KMS-11 (cell line): Measurements from ENCODE around the gene LCN9.

Experiments
- H2AFZ ChIP-seq: fragments of 200-600 bp; sonication (generic); 2 replicates; pipeline ENCODE4 v1.6.1; 2016; ENCODE audit warnings: antibody characterized with exemption, mixed run types, low read depth
- H3K27ac ChIP-seq: fragments of 200-600 bp; sonication (generic); 2 replicates; pipeline ENCODE4 v1.6.1; 2016; ENCODE audit warnings: mild to moderate bottlenecking, mixed run types
- H3K27me3 ChIP-seq: fragments of 200-600 bp; sonication (generic); 2 replicates; pipeline ENCODE4 v1.6.1; 2017; ENCODE audit warnings: mild to moderate bottlenecking, low read depth, mixed run types, moderate library complexity; ENCODE audit not compliant: insufficient read depth
- H3K36me3 ChIP-seq: fragments of 200-600 bp; sonication (generic); 2 replicates; pipeline ENCODE4 v1.6.1; 2017; ENCODE audit warnings: mild to moderate bottlenecking, mixed run types; ENCODE audit not compliant: insufficient read depth
- H3K4me1 ChIP-seq: fragments of 200-600 bp; sonication (generic); 2 replicates; pipeline ENCODE4 v1.6.1; 2016; ENCODE audit warnings: mild to moderate bottlenecking, low read depth, mixed run types; ENCODE audit not compliant: poor library complexity, severe bottlenecking
- H3K4me2 ChIP-seq: fragments of 200-600 bp; sonication (generic); 2 replicates; pipeline ENCODE4 v1.7.0; 2016; ENCODE audit warnings: mild to moderate bottlenecking, mixed run types
- H3K4me3 ChIP-seq: fragments of 200-600 bp; sonication (generic); IDR thresholded peaks from 2 replicates; pipeline ENCODE4 v1.6.1; 2017; ENCODE audit warnings: low read depth, low read length, mixed read lengths; ENCODE audit not compliant: insufficient read depth
- H3K79me2 ChIP-seq: fragments of 200-600 bp; sonication (generic); 2 replicates; pipeline ENCODE4 v1.6.1; 2016; ENCODE audit warnings: low read depth, mixed run types; ENCODE audit not compliant: insufficient read depth
- H3K9ac ChIP-seq: fragments of 200-600 bp; sonication (generic); 2 replicates; pipeline ENCODE4 v1.6.1; 2016; ENCODE audit warnings: mild to moderate bottlenecking, mixed run types
- H4K20me1 ChIP-seq: fragments of 200-600 bp; sonication (generic); 2 replicates; pipeline ENCODE4 v1.6.1; 2016; ENCODE audit warnings: mild to moderate bottlenecking, mixed run types; ENCODE audit not compliant: insufficient read depth
- CTCF ChIP-seq: fragments of 200-600 bp; sonication (generic); conservative IDR thresholded peaks from 2 replicates; pipeline ENCODE4 v1.6.1; 2017; ENCODE audit warnings: low read depth, mild to moderate bottlenecking, antibody characterized with exemption, low read length, moderate library complexity, mixed read lengths

Gene LCN9

GRCh38 chr9:135659252-135659651 lies 3.9 kb upstream of the LCN9 start:
- Histone ChIP-seq H3K27ac (no peak overlapping the region), H3K79me2 (no peaks in the 10 kb centered on the region), H3K4me1 (no peaks in the 10 kb centered on the region), H3K27me3 (peaks cover 77% of the 10 kb centered on the region), H4K20me1 (no peaks in the 10 kb centered on the region), H3K4me3 (no peak overlapping the region), H3K4me2 (no peak overlapping the region), H2AFZ (no peak overlapping the region), H3K36me3 (no peaks in the 10 kb centered on the region), H3K9ac (no peak overlapping the region)
- no peak for TF ChIP-seq CTCF

- Histone ChIP-seq H2AFZ (no peak overlapping the region), H3K4me2 (no peak overlapping the region), H3K9ac (no peak overlapping the region), H3K4me3 (no peak overlapping the region), H3K79me2 (no peaks in the 10 kb centered on the region), H3K4me1 (no peaks in the 10 kb centered on the region), H3K27ac (no peak overlapping the region), H3K27me3 (peaks cover 73% of the 10 kb centered on the region), H3K36me3 (no peaks in the 10 kb centered on the region), H4K20me1 (no peaks in the 10 kb centered on the region)
- no peak for TF ChIP-seq CTCF
Measured at GRCh38 chr9:135660407-135660806, 2.7 kb upstream of the LCN9 start.

GRCh38 chr9:135661816-135662560 lies 1.1 kb upstream of the LCN9 start:
- H3K36me3 ChIP-seq, result no peaks in the 10 kb centered on the region
- H2AFZ ChIP-seq, result no peak overlapping the region
- H4K20me1 ChIP-seq, result no peaks in the 10 kb centered on the region
- H3K79me2 ChIP-seq, result no peaks in the 10 kb centered on the region
- H3K9ac ChIP-seq, result no peak overlapping the region
- H3K27ac ChIP-seq, result no peak overlapping the region
- H3K27me3 ChIP-seq, result peaks cover 78% of the 10 kb centered on the region
- TF ChIP-seq CTCF, result no peak
- no peak overlapping the region for H3K4me3 ChIP-seq
- H3K4me2 ChIP-seq, result no peak overlapping the region
- no peaks in the 10 kb centered on the region for H3K4me1 ChIP-seq

GRCh38 chr9:135663451-135663770 lies 302 bp downstream of the LCN9 start:
- H4K20me1 ChIP-seq, result no peaks in the 10 kb centered on the region
- H2AFZ ChIP-seq, result no peak overlapping the region
- H3K4me1 ChIP-seq, result no peaks in the 10 kb centered on the region
- no peak for TF ChIP-seq CTCF
- no peak overlapping the region for H3K4me3 ChIP-seq
- no peak overlapping the region for H3K27ac ChIP-seq
- H3K27me3 ChIP-seq, result peaks cover 67% of the 10 kb centered on the region
- H3K79me2 ChIP-seq, result no peaks in the 10 kb centered on the region
- no peaks in the 10 kb centered on the region for H3K36me3 ChIP-seq
- H3K4me2 ChIP-seq, result no peak overlapping the region
- no peak overlapping the region for H3K9ac ChIP-seq
